ENCODE measurements around the gene RPN2.
"Not testable (repeated sequence)": the region's sequence is repeated elsewhere in the genome, so short reads cannot be mapped to it uniquely, and the experiment has no call there.

DNA sequence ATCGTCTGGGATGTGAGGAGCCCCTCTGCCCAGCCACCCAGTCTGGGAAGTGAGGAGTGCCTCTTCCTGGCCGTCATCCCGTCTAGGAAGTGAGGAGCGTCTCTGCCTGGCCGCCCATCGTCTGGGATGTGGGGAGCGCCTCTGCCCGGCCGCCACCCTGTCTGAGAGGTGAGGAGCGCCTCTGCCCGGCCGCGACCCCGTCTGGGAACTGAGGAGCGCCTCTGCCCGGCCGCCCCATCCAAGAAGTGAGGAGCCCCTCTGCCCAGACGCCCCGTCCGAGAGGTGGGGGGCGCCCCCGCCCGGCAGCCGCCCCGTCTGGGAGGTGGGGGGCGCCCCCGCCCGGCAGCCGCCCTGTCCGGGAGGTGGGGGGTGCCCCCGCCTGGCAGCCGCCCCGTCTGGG lies 28.3 kb upstream of the RPN2 start:
- TF ChIP-seq, protein P1, sequence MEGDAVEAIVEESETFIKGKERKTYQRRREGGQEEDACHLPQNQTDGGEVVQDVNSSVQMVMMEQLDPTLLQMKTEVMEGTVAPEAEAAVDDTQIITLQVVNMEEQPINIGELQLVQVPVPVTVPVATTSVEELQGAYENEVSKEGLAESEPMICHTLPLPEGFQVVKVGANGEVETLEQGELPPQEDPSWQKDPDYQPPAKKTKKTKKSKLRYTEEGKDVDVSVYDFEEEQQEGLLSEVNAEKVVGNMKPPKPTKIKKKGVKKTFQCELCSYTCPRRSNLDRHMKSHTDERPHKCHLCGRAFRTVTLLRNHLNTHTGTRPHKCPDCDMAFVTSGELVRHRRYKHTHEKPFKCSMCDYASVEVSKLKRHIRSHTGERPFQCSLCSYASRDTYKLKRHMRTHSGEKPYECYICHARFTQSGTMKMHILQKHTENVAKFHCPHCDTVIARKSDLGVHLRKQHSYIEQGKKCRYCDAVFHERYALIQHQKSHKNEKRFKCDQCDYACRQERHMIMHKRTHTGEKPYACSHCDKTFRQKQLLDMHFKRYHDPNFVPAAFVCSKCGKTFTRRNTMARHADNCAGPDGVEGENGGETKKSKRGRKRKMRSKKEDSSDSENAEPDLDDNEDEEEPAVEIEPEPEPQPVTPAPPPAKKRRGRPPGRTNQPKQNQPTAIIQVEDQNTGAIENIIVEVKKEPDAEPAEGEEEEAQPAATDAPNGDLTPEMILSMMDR (IDR thresholded peaks at IDR 0.05), result not testable (repeated sequence)
- not testable (repeated sequence) for TF ChIP-seq POLR2A (IDR thresholded peaks at IDR 0.05)

Measured in heart left ventricle (tissue), 13 donors.